ENCODE measurements around the gene PCBP2. TPM values are rescaled to one million over a fixed set of nuclear protein-coding genes. Genes with fewer than 3 reads are reported as not detected.

The PCBP2 gene
- polyA plus RNA-seq, 1 of the 3 experiments (the other 2 are of a cell fraction): 368 TPM

DNA sequence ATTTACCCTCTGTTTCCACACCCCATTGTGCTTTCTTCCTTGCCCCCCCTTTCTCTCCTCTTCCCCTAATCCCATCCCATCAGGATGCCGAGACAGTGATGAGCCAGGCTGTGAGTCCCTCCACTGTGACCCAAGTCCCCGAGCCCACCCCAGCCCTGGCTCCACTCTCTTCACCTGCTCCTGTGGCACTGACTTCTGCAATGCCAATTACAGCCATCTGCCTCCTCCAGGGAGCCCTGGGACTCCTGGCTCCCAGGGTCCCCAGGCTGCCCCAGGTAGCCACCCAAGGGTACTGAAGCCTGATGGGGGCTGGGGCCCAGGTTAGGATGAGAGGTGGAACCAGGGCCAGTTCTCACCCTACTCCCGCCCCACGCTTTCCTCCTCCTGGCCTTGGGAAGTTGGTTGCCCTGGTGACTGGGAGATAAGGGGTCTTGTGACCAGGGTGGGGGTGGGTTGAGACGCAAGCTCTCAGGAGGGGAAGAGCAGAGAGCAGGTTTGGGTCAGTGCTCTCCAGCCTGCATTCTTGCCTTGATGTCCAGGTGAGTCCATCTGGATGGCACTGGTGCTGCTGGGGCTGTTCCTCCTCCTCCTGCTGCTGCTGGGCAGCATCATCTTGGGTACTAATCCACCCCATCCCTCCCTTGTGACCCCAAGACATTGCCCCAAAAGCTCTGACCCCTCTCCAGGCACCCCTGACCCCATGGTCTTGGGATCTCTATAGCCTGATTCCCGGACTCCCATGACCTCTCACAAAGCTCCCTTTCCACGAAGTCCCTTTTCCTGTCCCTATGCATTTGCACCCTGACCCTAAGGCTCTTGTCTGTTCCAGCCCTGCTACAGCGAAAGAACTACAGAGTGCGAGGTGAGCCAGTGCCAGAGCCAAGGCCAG lies 27.0 kb upstream of the PCBP2 start:
- H3K4me3 ChIP-seq (ENCODE audit: low read depth in 2 of 2, low read length in 1 of 2): no peak overlapping the region
- H3K27ac ChIP-seq (ENCODE audit: low read depth in 2 of 2, low read length in 1 of 2): no peak overlapping the region
- no peaks in the 10 kb centered on the region for H3K36me3 ChIP-seq (replicated peaks in 1 of 2; ENCODE audit: control insufficient read depth in 1 of 2, insufficient read depth in 2 of 2, low read length in 1 of 2)
- no peak overlapping the region for H2AFZ ChIP-seq (ENCODE audit: low read depth)
- ChIA-PET POLR2A (interaction anchor here (0.6 to 1.5 kb wide), 3 partner anchors 73 to 98 kb away, joined by 3 to 5 read pairs (median 4); no protein-coding TSS in a partner anchor), CTCF (interaction anchor here (0.9 to 8.0 kb wide), 6 partner anchors 15 to 100 kb away, joined by 3 to 236 read pairs (median 68); partner anchors contain the start of gene AAAS)
- no peaks in the 10 kb centered on the region for H3K27me3 ChIP-seq (ENCODE audit: insufficient read depth)
- H3K9me3 ChIP-seq: no peaks in the 10 kb centered on the region
- no peak overlapping the region for H3K4me2 ChIP-seq
- TF ChIP-seq SMC3 (IDR thresholded peaks at IDR 0.05; ENCODE audit: low read depth, low read length) (no peak), NRF1 (IDR thresholded peaks at IDR 0.05; ENCODE audit: low read depth, low read length) (no peak), POLR2AphosphoS5 (IDR thresholded peaks at IDR 0.05; ENCODE audit: low read depth, low read length) (no peak), FOSL2 (IDR thresholded peaks at IDR 0.05; ENCODE audit: borderline replicate concordance, low read depth) (no peak), EZH2phosphoT487 (IDR thresholded peaks at IDR 0.05; ENCODE audit: borderline replicate concordance, low read depth) (no peak), GABPA (IDR thresholded peaks at IDR 0.05; ENCODE audit: low read depth) (no peak), RCOR1 (IDR thresholded peaks at IDR 0.05; ENCODE audit: low read length) (no peak)
- peaks cover 8% of the 10 kb centered on the region for H3F3A ChIP-seq (replicated peaks; ENCODE audit: insufficient read depth)
- no peaks in the 10 kb centered on the region for H4K20me1 ChIP-seq (ENCODE audit: insufficient read depth)
- H3K79me2 ChIP-seq (ENCODE audit: insufficient read depth): no peaks in the 10 kb centered on the region
- H3K9ac ChIP-seq: no peak overlapping the region
- H3K9me2 ChIP-seq: no peaks in the 10 kb centered on the region
- peak; percentile 36 for DNase-seq
- peaks cover 0 to 17% of the 10 kb centered on the region in 2 experiments; a peak in 1 of 4 replicates for H3K4me1 ChIP-seq (ENCODE audit: control insufficient read depth in 1 of 2, insufficient read depth in 2 of 2, low read depth in 1 of 2, low read length in 1 of 2)
- WGBS (ENCODE audit: low lambda C conversion rate): 87% methylated on average over 9 of the region's 9 CpGs

DNA sequence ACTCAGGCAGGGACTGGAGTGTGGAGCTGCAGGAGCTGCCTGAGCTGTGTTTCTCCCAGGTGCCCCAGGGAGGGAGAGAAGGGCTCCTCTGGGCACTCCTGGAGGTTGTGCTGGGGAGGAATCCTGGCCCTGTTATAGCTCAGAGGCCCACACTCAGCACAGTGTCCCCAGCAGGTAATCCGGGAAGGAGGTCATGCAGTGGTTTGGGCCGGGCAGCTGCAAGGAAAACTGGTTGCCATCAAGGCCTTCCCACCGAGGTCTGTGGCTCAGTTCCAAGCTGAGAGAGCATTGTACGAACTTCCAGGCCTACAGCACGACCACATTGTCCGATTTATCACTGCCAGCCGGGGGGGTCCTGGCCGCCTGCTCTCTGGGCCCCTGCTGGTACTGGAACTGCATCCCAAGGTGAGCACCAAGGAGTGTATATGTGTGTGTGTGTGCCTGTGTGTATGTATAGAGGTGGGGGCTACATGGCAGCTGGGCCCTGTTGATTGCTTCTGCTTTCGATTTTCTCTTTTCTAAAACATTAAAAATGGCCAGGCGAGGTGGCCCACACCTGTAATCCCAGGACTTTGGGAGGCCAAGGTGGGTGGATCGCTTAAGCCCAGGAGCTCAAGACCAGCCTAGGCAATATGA lies 26.3 kb upstream of the PCBP2 start:
- Histone ChIP-seq H2AFZ (ENCODE audit: low read depth) (no peak overlapping the region), H3K4me1 (ENCODE audit: control insufficient read depth in 1 of 2, insufficient read depth in 2 of 2, low read depth in 1 of 2, low read length in 1 of 2) (peaks cover under 1 to 16% of the 10 kb centered on the region in 2 experiments; a peak in 1 of 4 replicates), H3K36me3 (replicated peaks in 1 of 2; ENCODE audit: control insufficient read depth in 1 of 2, insufficient read depth in 2 of 2, low read length in 1 of 2) (no peaks in the 10 kb centered on the region), H3K79me2 (ENCODE audit: insufficient read depth) (no peaks in the 10 kb centered on the region), H3K27ac (ENCODE audit: low read depth in 2 of 2, low read length in 1 of 2) (no peak overlapping the region; a peak in 1 of 4 replicates), H3K9me3 (no peaks in the 10 kb centered on the region), H3K4me3 (ENCODE audit: low read depth in 2 of 2, low read length in 1 of 2) (no peak overlapping the region), H4K20me1 (ENCODE audit: insufficient read depth) (no peaks in the 10 kb centered on the region), H3F3A (replicated peaks; ENCODE audit: insufficient read depth) (peaks cover 8% of the 10 kb centered on the region), H3K4me2 (no peak overlapping the region), H3K9ac (no peak overlapping the region), H3K27me3 (ENCODE audit: insufficient read depth) (no peaks in the 10 kb centered on the region), H3K9me2 (no peaks in the 10 kb centered on the region)
- POLR2A ChIA-PET: interaction anchor here (1.0 to 1.5 kb wide), 2 partner anchors 73 to 81 kb away, joined by 4 to 5 read pairs; no protein-coding TSS in a partner anchor
- TF ChIP-seq, protein P1, sequence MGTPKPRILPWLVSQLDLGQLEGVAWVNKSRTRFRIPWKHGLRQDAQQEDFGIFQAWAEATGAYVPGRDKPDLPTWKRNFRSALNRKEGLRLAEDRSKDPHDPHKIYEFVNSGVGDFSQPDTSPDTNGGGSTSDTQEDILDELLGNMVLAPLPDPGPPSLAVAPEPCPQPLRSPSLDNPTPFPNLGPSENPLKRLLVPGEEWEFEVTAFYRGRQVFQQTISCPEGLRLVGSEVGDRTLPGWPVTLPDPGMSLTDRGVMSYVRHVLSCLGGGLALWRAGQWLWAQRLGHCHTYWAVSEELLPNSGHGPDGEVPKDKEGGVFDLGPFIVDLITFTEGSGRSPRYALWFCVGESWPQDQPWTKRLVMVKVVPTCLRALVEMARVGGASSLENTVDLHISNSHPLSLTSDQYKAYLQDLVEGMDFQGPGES (IDR thresholded peaks at IDR 0.05; ENCODE audit: low read depth, low read length): no peak
- TF ChIP-seq TCF12 (IDR thresholded peaks at IDR 0.05) (no peak), RAD21 (IDR thresholded peaks at IDR 0.05; ENCODE audit: low read length) (no peak), RCOR1 (IDR thresholded peaks at IDR 0.05; ENCODE audit: low read length) (no peak), FOXJ3 (CRISPR knock-in tag; IDR thresholded peaks at IDR 0.05) (no peak)
- TF ChIP-seq, protein P2, sequence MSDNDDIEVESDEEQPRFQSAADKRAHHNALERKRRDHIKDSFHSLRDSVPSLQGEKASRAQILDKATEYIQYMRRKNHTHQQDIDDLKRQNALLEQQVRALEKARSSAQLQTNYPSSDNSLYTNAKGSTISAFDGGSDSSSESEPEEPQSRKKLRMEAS (IDR thresholded peaks at IDR 0.05; ENCODE audit: low read depth): no peak
- TF ChIP-seq, protein P3, sequence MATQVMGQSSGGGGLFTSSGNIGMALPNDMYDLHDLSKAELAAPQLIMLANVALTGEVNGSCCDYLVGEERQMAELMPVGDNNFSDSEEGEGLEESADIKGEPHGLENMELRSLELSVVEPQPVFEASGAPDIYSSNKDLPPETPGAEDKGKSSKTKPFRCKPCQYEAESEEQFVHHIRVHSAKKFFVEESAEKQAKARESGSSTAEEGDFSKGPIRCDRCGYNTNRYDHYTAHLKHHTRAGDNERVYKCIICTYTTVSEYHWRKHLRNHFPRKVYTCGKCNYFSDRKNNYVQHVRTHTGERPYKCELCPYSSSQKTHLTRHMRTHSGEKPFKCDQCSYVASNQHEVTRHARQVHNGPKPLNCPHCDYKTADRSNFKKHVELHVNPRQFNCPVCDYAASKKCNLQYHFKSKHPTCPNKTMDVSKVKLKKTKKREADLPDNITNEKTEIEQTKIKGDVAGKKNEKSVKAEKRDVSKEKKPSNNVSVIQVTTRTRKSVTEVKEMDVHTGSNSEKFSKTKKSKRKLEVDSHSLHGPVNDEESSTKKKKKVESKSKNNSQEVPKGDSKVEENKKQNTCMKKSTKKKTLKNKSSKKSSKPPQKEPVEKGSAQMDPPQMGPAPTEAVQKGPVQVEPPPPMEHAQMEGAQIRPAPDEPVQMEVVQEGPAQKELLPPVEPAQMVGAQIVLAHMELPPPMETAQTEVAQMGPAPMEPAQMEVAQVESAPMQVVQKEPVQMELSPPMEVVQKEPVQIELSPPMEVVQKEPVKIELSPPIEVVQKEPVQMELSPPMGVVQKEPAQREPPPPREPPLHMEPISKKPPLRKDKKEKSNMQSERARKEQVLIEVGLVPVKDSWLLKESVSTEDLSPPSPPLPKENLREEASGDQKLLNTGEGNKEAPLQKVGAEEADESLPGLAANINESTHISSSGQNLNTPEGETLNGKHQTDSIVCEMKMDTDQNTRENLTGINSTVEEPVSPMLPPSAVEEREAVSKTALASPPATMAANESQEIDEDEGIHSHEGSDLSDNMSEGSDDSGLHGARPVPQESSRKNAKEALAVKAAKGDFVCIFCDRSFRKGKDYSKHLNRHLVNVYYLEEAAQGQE (IDR thresholded peaks at IDR 0.05; ENCODE audit: low read depth, low read length): no peak
- WGBS (ENCODE audit: low lambda C conversion rate): 76% methylated on average over 11 of the region's 11 CpGs
- no peak for DNase-seq
- CTCF ChIA-PET: interaction anchor here (0.9 to 8.0 kb wide), 6 partner anchors 15 to 101 kb away, joined by 3 to 236 read pairs (median 68); partner anchors contain the start of gene AAAS
